ENCODE data around the gene HHIP. TPM values are rescaled to one million over a fixed set of nuclear protein-coding genes. Genes with fewer than 3 reads are reported as not detected.

Gene HHIP
- total RNA-seq = 515 and 854 TPM in 2 replicates

GRCh38 chr4:144645631-144646522 is at the start of gene HHIP:
Gene HHIP, plus strand, starts transcription at chr4:144646156. Its CDS starts 520 bp downstream, at chr4:144646676.

Small RNA genes within 50 kb of the gene (small RNA-seq; reads per million reads assigned to genes)
- gene RF02271 = not detected
